Tibial nerve (tissue), 4 donors: ENCODE measurements around the gene ERVH48-1. TPM values are rescaled to one million over a fixed set of nuclear protein-coding genes. Genes with fewer than 3 reads are reported as not detected.
"Not testable (repeated sequence)": the region's sequence is repeated elsewhere in the genome, so short reads cannot be mapped to it uniquely, and the experiment has no call there.

ENCODE experiments used
- DNase-seq, 2 donors: peaks; one replicate each; pipeline ENCODE4 v3.0.0-alpha.2; 2019; ENCODE audit warnings: low spot score in 2 of 2
- H3K27ac ChIP-seq, 4 donors: fragments of 200-600 bp; sonication (generic) in 3 of 4; one replicate each; pipeline ENCODE4 v1.5.1; 2017 to 2019; ENCODE audit warnings: mild to moderate bottlenecking in 1 of 4
- H3K27me3 ChIP-seq, 2 donors: fragments of 200-600 bp; sonication (generic) in 1 of 2; one replicate each; pipeline versions ENCODE4 v1.5.1 to v1.6.0; 2017 to 2019
- H3K36me3 ChIP-seq, 3 donors: fragments of 200-600 bp; sonication (generic); one replicate each; pipeline ENCODE4 v1.5.1; 2018 to 2019
- H3K4me1 ChIP-seq, 4 donors: fragments of 200-600 bp; sonication (generic) in 3 of 4; one replicate each; pipeline ENCODE4 v1.5.1; 2017 to 2019
- H3K4me3 ChIP-seq, 4 donors: fragments of 200-600 bp; sonication (generic) in 3 of 4; one replicate each; pipeline ENCODE4 v1.5.1; 2017 to 2019; ENCODE audit warnings: mild to moderate bottlenecking in 1 of 4, moderate library complexity in 1 of 4
- H3K9me3 ChIP-seq, 4 donors: fragments of 200-600 bp; sonication (generic) in 3 of 4; one replicate each; pipeline ENCODE4 v1.5.1; 2017 to 2019
- EP300 ChIP-seq, 2 donors: sonication (generic); formaldehyde crosslinking; IDR thresholded peaks; one replicate each; pipeline ENCODE4 v1.6.1; 2017; ENCODE audit warnings: antibody characterized with exemption in 2 of 2, mild to moderate bottlenecking in 1 of 2
- POLR2A ChIP-seq, 2 donors: fragments of 450-650 bp; IDR thresholded peaks; one replicate each; pipeline ENCODE4 v1.6.1; 2017; ENCODE audit warnings: antibody characterized with exemption in 2 of 2, mild to moderate bottlenecking in 2 of 2, moderate library complexity in 2 of 2
- WGBS, 2 donors: methylation state at CpG; one replicate each; pipeline ENCODE4 v1.1.5; 2018; 5-methylcytosine and 5-hydroxymethylcytosine counted together
- total RNA-seq, 4 donors: library from RNA; depleted of rRNA; stranded (reverse); fragments of >200 nt; gene quantifications; one replicate each; pipeline ENCODE4 v1.1.0, GENCODE V29; 2016
- TF ChIP-seq, protein P1 (sequence below), 5 experiments: fragments of 200-600 bp in 3 of 5; fragments of 450-650 bp in 2 of 5; sonication (generic) in 3 of 5; IDR thresholded peaks; one replicate each; pipeline ENCODE4 v1.5.1; 2016 to 2019; ENCODE audit warnings: antibody characterized with exemption in 5 of 5, mild to moderate bottlenecking in 3 of 5, moderate library complexity in 2 of 5

Gene ERVH48-1
- total RNA-seq, 4 donors from 2014 or later, result not detected

DNA sequence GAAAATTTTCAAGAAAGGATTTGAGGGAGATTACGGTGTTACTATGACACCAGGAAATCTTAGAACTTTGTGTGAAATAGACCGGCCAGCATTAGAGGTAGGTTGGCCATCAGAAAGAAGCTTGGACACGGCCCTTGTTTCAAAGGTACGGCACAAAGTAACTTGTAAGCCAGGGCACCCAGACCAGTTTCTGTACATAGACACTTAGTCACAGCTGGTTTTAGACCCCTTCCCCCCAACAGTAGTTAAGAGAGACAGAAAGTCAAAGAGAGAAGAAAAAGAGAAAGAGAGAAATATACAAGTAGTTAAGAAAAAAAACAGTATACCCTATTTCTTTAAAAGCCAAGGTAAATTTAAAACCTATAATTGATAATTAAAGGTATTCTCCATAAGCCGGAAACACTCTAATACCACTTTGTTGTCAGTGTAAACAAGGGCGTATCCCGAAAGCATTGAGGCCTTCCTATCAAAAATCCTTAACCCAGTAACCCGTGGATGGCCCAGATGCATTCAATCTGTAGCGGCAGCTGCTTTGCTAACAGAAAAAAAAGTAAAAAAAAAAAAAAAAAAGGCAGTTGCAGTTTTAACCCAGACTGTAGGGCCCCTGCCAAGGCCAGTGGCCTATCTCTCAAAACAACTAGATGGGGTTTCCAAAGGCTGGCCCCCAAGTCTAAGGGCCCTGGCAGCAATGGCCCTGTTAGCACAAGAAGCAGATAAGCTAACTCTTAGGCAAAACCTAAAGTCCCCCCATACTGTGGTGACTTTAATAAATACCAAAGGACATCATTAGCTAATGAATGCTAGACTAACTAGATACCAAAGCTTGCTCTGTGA lies 7.9 kb upstream of the ERVH48-1 start:
- peak overlapping the region in 1 of 4 donors; percentile 4 for H3K27ac ChIP-seq
- H3K4me1 ChIP-seq, H3K4me3 ChIP-seq, H3K36me3 ChIP-seq, H3K27me3 ChIP-seq, DNase-seq, H3K9me3 ChIP-seq: not testable (repeated sequence)
- WGBS, 2 donors, result 48 to 58% methylated on average over 8 to 9 of the region's 9 CpGs

DNA sequence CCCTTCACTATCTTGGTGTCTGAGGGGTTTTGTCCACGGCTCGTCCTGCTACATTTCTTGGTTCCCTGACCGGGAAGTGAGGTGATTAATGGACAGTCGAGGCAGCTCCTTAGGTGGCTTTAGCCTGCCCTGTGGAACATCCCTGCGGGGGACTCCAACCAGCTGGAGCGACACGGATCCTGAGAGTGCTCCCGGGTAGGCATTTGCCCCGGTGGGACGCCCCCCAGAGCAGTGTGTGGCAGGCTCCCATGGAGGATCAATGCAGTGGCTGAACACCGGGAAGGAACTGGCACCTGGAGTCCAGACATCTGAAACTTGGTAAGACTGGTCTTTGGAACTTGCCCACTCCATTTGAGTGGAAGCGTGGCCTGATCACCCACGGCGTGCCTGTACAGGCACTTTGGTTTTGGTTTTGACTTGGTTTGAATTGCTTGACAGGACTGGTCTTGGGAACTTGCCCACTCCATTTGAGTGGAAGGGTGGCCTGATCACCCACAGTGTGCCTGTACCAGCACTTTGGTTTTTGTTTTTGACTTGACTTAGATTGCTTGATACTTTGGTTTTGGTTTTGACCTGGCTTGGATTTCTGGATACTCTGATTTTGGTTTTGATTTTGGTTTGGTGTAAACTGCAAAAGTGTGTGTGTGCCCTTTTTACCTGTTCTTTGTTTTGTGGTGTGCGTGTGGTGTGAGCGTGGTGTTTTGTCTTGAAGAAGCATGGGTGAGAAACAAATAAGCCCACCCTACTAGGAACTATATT lies 7.1 kb upstream of the ERVH48-1 start:
- H3K4me3 ChIP-seq, H3K27me3 ChIP-seq, H3K9me3 ChIP-seq, DNase-seq, H3K36me3 ChIP-seq, H3K4me1 ChIP-seq, H3K27ac ChIP-seq: not testable (repeated sequence)
- 83 to 87% methylated on average over 15 to 16 of the region's 16 CpGs for WGBS, 2 donors

DNA sequence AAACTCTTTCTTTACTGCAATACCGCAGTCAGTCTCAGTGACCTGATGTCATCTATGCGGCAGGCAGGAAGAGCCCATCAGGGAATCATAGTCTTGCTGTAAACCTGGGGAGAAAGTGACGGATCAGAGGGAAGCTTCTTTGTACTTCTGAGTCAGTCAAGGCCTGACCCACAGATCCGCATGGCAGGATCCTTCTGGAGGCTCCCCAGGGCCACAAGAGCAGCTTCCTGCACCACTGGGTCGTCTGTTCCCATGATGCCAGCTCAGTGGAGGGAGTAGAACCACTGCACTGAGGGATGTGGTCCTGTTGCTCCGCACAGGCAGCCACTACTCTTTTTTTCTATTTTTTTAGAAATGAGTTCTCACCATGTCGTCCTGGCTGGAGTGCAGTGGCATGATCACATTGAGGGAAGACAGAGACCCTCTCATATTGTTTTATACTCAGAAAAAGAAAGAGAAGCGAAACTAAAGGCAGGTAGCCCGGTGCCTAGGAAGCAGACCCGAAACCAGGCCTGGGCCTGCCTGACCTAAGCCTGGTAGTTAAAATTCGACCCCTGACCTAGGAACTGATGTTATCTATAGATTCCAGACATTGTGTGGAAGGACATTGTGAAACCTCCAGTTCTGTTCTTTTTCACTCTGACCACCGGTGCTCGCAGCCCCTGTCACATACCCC lies 6.3 kb upstream of the ERVH48-1 start:
- Histone ChIP-seq H3K4me3 (no peak overlapping the region), H3K4me1 (no peaks in the 10 kb centered on the region), H3K9me3 (no peaks in the 10 kb centered on the region), H3K36me3 (no peaks in the 10 kb centered on the region), H3K27ac (no peak overlapping the region), H3K27me3 (no peaks in the 10 kb centered on the region)
- TF ChIP-seq, protein P1, sequence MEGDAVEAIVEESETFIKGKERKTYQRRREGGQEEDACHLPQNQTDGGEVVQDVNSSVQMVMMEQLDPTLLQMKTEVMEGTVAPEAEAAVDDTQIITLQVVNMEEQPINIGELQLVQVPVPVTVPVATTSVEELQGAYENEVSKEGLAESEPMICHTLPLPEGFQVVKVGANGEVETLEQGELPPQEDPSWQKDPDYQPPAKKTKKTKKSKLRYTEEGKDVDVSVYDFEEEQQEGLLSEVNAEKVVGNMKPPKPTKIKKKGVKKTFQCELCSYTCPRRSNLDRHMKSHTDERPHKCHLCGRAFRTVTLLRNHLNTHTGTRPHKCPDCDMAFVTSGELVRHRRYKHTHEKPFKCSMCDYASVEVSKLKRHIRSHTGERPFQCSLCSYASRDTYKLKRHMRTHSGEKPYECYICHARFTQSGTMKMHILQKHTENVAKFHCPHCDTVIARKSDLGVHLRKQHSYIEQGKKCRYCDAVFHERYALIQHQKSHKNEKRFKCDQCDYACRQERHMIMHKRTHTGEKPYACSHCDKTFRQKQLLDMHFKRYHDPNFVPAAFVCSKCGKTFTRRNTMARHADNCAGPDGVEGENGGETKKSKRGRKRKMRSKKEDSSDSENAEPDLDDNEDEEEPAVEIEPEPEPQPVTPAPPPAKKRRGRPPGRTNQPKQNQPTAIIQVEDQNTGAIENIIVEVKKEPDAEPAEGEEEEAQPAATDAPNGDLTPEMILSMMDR (IDR thresholded peaks at IDR 0.05), result no peak
- no peak for TF ChIP-seq POLR2A (IDR thresholded peaks at IDR 0.05)
- no peak for TF ChIP-seq EP300 (IDR thresholded peaks at IDR 0.05)
- 81 to 83% methylated on average over 13 of the region's 13 CpGs for WGBS, 2 donors
- no peak for DNase-seq

DNA sequence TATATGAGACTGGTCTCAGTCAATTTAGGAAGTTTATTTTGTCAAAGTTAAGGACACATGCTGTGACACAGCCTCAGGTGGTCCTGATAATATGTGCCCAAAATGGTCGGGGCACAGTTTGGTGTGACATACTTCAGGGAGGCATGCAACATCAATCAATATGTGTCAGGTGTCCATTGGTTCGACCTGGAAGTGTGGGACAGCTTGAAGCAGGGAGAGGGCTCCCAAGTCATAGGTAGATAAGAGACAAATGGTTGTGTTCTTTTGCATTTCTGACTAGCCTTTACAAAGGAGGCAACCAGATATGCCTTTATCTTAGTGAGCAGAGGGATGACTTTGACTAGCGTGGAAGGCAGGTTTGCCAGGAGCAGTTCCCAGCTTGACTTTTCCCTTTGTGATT lies 4.5 kb upstream of the ERVH48-1 start:
- no peaks in the 10 kb centered on the region for H3K36me3 ChIP-seq
- TF ChIP-seq, protein P1 (IDR thresholded peaks at IDR 0.05), result no peak
- TF ChIP-seq EP300 (IDR thresholded peaks at IDR 0.05), result no peak
- TF ChIP-seq POLR2A (IDR thresholded peaks at IDR 0.05), result no peak
- no peaks in the 10 kb centered on the region for H3K9me3 ChIP-seq
- no peaks in the 10 kb centered on the region for H3K4me1 ChIP-seq
- 66 to 70% methylated on average over 3 of the region's 3 CpGs for WGBS, 2 donors
- no peak overlapping the region for H3K27ac ChIP-seq
- no peak for DNase-seq
- H3K27me3 ChIP-seq, result no peaks in the 10 kb centered on the region
- no peak overlapping the region for H3K4me3 ChIP-seq

DNA sequence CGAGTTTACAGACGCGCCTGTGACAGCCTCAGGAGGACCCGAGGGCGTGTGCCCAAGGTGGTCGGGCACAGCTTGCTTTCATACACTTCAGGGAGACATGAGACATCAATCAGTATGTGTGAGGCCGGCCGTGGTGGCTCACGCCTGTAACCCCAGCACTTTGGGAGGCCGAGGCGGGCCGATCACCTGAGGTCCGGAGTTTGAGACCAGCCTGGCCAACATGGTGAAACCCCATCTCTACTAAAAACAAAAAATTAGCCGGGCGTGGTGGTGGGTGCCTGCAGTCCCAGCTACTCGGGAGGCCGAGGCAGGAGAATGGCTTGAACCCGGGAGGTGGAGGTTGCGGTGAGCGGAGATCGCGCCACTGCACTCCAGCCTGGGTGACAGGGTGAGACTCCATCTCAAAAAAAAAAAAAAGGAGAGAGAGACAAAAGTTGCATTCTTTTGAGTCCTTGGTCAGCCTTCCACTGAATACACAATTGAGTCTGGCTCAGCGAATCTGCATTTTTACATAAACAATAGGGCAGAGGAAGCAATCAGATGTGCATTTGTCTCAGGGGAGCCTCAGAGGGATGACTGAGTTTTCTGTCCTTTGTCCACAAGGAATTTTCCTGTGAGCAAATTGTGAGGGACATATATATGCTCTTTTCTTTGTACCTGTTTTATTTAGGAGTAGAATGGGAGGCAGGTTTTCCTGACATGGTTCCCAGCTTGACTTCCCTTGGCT lies 2.2 kb upstream of the ERVH48-1 start:
- not testable (repeated sequence) for H3K9me3 ChIP-seq, H3K36me3 ChIP-seq, DNase-seq, H3K27me3 ChIP-seq, H3K4me3 ChIP-seq, H3K27ac ChIP-seq
- peaks cover 0 to 14% (median 7%) of the 10 kb centered on the region in 4 donors for H3K4me1 ChIP-seq
- WGBS, 2 donors, result 80 to 86% methylated on average over 23 of the region's 23 CpGs

DNA sequence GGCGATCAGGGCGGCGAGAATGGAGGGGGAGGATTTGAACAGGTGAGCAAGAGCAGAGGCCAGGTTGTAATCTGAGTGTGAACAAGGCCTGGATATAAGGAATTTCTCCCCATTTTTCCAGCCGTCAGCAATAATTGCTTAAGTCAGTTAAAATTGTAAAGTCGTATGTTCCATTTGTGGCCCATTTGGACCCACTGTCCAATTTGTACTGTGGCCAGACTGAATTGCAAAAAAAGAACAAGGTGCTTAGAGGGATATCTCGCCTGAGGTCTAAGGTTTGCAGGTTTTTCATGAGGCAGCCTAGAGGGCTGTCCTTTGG lies 1.0 kb downstream of the ERVH48-1 start:
- H3K36me3 ChIP-seq, result no peaks in the 10 kb centered on the region
- 73 to 78% methylated on average over 6 of the region's 6 CpGs for WGBS, 2 donors
- H3K4me3 ChIP-seq, result peak overlapping the region in 1 of 4 donors; percentile 25
- peaks cover 0 to 14% (median 7%) of the 10 kb centered on the region in 4 donors for H3K4me1 ChIP-seq
- DNase-seq, result no peak
- no peak for TF ChIP-seq POLR2A (IDR thresholded peaks at IDR 0.05)
- TF ChIP-seq EP300 (IDR thresholded peaks at IDR 0.05), result no peak
- TF ChIP-seq, protein P1 (IDR thresholded peaks at IDR 0.05), result no peak
- H3K9me3 ChIP-seq, result no peaks in the 10 kb centered on the region
- no peaks in the 10 kb centered on the region for H3K27me3 ChIP-seq
- H3K27ac ChIP-seq, result peak overlapping the region in 2 of 4 donors; percentile 25 to 38
